Measurements from ENCODE around the gene DDX19B.
"Not testable (repeated sequence)": the region's sequence is repeated elsewhere in the genome, so short reads cannot be mapped to it uniquely, and the experiment has no call there.

Gene DDX19B

DNA sequence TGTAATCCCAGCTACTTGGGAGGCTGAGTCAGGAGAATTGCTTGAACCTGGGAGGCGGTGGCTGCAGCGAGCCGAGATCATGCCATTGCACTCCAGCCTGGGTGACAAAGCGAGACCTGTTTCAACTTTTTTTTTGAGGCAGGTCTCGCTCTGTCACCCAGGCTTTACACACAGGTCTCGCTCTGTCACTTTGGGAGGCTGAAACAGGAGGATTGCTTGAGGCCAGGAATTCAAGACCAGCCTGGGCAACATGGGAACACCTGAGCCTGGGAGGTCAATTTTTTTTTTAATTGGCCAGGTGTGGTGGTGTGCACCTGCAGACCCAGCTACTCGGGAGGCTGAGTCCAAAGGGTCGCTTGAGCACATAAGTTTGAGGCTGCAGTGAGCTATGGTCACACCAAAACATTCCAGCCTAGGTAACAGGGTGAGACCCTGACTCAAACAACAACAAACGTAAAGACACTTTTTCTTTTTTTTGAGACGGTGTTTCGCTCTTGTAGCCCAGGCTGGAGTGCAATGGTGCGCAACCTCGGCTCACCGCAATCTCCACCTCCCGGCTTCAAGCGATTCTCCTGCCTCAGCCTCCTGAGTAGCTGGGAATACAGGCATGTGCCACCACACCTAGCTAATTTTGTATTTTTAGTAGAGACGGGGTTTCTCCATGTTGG lies 11.5 kb upstream of the DDX19B start:
- DNase-seq (ENCODE audit: low read depth): not testable (repeated sequence)

DNA sequence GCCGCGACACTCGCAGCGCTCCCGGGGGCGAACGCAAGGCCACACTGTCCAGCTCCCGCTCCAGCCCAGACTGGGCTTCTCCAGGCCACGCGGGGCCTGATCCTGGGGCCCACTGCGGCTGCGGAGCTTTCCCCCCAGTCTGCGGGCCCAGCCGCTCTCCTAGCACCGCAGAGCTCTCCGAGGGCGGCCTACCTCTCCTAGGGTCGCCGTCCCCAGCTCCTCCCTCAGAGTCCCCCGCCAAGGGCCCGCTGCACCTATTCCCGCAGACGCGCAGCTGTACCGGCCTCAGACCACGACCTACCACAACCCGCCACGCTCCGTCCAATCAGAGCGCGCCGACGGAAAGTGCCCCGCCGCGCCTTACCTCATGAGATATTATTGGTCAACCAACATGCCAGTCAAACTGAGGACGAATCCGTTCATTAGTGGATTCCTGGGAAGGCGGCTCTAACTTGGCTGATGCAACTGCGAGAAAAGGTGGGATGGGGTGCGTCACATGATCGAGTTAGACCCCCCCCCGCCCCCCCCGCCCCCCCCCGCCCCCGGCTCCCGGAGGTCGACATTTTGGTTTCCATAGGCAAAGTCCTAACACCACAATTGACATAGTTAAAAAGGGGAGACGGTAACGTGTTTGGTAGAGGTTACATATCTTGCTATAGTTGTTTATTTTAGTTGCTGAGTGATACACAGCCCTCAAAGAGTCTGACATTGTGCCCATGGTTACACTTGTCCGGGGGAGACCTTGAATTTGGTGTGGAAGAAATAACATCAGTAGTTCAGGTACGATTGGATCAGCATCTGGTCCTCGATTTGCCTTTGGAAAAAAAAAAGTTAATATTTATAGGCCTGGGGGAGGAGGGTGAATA lies 9.5 kb upstream of the DDX19B start, which contains the start of gene AARS1:
TSS of gene AARS1 (minus strand) at position 278 of the 866 bp plus-strand sequence. CDS start 6,743 bp downstream, outside the sequence.
- peak; percentile 99 for DNase-seq (ENCODE audit: low read depth)

DNA sequence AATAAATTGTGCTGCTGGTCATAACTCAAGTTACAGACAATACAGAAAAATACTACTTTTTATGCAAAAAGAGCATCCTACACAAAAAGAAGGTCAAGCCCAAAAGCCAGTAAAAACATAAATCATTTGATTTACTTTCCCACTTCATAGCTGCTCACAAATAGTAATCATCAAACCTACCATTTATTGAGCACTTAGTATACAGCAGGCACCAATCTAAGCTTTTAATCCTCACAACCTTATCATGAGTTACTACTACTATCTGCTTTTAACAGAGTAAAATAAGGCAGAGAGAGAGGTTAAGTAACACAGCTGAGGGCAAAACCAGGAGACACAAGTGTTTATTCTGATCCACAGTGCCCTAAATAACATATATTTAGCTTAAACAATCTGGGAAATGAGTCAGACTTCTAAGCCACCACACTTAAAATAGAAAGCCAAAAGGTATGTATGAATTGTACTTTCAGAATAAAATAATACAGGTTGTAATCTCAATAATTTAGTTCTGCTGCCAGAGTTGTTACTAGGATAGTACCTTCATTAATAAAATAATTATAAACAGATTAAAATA lies 8.0 kb upstream of the DDX19B start:
- no peak for DNase-seq (ENCODE audit: low read depth)

DNA sequence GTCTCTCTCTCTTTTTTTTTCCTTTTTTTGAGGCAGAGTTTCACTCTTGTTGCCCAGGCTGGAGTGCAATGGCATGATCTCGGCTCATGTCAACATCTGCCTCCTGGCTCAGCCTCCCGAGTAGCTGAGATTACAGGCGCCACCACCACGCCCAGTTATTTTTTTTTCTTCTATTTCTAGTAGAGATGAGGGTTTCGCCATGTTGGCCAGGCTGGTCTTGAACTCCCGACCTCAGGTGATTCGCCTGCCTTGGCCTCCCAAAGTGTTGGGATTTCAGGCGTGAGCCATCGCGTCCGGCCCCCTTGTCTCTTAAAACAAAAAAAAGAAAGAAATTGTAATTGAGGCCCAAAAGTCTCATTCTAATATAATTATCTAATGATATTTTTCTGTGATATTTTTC lies 6.8 kb upstream of the DDX19B start:
- not testable (repeated sequence) for DNase-seq (ENCODE audit: low read depth)

DNA sequence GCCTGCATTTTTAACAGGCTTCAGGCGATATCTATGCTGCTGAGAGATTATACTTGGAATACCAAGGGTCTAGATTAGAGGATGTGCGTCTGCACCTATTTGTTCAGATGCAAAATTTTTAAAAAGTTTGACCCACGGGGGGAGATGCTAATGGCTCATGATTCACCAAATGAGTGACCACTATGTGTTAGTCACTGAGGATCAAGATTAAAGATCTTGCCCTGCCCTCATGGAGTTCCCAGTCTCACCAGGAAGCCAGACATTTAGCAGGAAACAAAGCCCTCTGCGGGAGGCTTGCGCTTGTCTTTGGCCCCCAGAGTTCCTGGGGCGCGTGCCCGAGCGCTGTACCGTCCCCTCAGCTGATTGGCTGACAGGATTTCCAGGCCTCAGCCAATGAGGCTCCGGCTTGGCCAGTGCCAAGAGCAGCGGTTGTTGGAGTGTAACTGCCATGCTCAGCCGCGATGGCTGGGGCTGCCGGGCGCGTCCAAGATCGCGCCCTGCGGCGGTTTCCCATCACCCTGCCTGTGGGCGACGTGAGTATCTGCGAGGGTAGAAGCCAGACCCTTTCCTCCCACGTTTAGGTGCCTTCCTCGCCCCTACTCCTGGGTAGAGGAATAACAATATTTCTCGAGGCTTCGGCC lies 4.5 kb upstream of the DDX19B start:
- no peak for DNase-seq (ENCODE audit: low read depth)

DNA sequence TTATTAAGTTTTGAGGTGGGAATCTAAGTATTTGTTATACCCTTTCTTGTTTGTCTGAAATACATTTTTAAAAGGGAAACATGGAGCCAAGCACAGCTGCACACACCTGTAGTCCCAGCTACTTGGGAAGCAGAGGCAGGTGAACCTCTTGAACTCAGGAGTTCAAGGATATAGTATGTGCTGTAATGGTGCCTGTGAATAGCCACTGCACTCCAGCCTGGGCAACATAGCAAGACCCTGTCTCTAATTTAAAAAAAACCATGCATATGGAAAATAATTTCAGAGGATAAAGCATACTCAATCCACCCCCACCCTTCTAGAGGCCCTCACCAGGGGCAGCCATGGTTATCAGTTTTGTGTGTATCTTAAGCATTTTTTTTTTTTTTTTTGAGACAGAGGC lies 3.4 kb upstream of the DDX19B start:
- DNase-seq (ENCODE audit: low read depth): no peak

DNA sequence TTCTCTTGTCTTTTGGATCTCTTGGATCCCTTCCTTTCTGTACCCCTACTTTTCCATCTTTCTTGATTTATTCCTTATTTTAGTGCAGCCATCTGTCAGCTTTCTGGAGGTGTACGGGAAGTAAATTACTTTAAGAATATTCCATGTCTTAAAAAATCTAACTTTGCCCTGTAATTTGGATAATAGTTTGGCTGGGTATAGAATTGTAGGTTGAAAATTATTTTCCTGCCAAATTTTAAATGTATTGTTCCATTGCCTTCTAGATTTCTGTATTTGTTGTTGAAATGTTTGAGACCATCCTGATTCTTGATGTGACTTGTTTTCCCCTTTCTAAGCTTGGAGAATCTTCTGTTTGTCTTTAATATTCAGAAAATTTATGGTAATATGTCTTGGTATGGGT lies 2.1 kb downstream of the DDX19B start:
- DNase-seq (ENCODE audit: low read depth): no peak

DNA sequence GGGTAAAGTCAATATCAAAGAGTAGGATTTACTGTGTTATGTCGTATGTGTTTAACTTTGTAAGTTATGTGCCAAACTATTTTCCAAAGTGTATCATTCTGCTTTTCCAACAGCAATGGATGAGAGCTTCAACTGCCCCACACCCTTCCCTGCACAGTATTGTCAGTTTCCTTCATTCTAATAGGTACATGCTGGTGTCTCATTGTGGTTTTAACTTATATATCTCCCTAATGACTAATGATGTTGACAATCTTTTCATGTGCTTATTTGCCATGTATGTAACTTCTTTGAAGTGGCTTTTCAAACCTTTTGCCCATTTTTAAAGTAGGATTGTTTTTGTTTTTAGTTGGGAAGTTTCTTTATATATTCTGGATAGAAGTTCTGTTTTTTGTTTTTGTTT lies 3.8 kb downstream of the DDX19B start:
- DNase-seq (ENCODE audit: low read depth): no peak

DNA sequence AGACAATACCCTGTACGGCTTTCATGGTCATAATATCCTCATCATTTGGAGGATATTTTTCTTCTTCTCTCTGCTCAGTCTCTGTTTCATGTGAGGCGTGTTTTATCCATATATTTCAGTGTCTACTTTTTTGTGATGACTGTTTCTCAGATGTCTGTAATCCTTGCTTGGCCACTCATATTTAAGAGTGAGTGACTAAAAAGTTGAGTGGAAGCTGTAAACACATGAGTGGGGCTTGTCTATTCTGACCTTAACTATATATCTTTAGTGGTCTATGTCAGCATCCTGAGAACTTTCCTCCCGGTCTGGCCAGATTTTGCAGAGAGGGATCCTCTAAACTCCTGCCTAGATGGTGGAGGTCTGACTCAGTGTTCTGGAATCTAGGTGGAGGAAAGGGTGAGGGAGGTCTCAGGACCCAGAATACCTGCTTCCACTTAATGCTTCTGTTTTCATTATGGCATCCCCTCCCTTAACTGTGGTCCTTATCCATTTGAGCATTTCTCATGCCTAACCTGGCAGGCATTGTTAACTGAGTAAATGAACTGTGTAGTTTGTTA lies 6.0 kb downstream of the DDX19B start:
- DNase-seq (ENCODE audit: low read depth): no peak

DNA sequence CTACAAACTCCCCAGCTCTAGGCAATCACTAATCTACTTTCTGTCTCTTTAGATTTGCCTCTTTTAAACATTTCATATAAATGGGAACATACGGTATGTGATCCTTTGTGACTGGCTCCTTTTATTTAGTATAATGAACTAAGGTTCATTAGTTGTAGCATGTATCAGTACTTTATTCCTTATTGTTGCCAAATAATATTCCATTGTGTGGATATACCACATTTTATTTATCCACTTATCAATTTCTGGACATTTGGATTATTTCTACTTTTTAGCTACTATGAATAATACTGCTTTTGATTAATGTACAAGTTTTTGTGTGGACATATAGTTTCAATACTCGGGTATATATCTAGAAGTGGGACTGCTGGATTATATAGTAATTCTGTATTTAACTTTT lies 7.9 kb downstream of the DDX19B start:
- DNase-seq (ENCODE audit: low read depth): no peak

DNA sequence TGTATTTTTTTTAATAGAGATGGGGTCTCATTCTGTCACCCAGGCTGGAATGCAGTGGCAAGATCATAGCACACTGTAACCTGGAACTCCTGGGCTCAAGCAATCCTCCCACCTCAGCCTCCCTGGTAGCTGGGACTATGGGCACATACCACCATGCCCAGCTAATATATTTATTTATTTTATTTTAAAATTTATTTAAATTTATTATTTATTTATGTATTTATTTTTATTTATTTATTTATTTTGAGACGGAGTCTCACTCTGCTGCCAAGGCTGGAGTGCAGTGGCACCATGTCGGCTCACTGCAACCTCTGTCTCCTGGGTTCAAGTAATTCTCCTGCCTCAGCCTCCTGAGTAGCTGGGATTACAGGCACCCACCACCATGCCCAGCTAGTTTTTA lies 8.7 kb downstream of the DDX19B start:
- not testable (repeated sequence) for DNase-seq (ENCODE audit: low read depth)

DNA sequence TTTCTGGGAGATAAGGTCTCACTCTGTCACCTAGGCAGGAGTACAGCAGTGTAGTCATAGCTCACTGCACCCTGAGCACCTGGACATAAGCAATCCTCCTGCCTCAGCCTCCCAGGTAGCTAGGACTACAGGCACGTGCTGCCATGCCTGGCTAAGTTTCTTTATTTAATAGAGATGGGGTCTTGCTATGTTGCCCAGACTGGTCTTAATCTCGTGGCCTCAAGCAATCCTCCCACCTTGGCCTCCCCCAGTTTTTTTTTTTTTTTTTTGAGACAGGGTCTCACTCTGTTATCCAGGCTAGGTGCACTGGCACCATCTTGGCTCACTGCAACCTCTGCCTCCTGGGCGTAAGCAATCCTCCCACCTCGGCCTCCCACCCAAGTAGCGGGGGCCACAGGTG lies 21.1 kb downstream of the DDX19B start:
- no peak for DNase-seq (ENCODE audit: low read depth)

DNA sequence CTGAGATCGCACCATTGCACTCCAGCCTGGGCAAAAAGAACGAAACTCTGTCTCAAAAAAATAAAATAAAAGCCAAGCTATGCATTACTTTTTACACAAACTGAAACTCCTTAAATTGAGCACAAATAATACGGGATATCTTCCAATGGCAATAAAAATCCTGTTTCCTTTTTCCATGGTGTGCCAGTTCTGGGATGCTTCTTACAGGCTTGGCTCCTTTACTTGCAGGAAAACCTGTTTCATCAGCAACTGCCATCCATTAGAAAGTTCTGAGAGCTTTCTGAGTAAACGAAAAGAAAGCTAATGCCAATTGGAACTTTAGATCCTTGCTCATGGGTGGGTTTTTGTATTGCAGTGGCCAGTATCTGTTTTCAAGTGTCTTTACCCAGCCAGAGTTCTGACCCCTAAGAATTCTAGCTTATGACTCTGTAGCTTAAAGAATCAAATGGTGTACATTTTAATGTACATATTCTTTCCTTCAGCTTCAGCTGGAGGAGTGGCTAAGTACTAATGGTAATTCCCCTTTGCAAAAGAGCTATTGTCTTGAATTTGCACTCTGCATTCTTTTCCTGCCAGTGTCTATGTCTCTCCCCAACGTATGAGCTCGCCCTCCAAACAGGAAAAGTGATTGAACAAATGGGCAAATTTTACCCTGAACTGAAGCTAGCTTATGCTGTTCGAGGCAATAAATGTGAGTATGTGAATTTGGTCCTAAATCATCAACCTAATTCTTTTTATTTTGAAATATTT lies 26.2 kb downstream of the DDX19B start:
- no peak for DNase-seq (ENCODE audit: low read depth)

DNA sequence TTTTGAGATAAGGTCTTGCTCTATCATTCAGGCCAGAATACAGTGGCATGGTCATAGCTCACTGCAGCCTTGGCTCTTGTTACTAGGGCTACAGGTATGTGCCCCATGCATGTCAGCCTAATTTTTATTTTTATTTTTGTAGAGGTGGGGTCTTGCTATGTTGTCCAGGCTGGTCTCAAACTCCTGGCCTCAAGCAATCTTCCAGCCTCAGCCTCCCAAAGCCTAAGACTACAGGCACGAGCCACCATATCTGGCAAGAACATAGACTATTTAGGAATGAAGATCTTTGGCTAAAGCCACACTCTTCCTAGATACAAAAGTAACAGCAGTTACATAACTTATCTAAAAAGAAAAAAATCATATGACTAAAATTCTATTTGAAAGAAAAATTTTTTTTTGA lies 32.1 kb downstream of the DDX19B start:
- no peak for DNase-seq (ENCODE audit: low read depth)

DNA sequence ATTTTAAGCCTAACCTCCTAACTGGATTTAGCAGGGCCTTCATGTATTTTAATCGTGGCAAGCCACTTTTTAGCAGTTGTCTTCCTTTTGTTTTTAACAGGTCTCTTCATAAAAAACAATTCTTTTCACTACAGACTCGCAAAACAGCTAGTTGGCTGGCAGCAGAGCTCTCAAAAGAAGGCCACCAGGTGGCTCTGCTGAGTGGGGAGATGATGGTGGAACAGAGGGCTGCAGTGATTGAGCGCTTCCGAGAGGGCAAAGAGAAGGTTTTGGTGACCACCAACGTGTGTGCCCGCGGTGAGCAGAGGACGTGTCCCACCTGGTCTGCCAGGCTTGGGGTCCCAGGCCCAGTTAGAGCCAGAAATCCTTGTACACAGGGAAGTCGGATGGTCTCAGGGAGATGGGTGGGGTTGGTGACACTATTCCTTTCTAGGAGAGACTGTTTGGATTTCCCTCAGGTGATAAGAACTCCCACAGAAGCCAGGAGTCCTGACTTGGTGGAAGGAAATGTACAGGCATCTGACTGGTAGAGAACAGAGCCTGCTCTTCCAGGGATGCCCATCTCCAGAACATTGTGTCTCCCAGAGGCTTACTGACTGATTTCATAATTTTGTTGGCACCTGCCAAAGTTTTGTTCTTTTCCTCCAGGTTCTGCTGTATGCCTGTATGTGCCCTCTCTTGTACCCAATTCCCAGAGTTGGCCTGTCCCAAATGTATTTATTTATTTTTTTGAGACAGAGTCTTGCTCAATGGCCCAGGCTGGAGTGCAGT lies 32.8 kb downstream of the DDX19B start:
- no peak for DNase-seq (ENCODE audit: low read depth)

DNA sequence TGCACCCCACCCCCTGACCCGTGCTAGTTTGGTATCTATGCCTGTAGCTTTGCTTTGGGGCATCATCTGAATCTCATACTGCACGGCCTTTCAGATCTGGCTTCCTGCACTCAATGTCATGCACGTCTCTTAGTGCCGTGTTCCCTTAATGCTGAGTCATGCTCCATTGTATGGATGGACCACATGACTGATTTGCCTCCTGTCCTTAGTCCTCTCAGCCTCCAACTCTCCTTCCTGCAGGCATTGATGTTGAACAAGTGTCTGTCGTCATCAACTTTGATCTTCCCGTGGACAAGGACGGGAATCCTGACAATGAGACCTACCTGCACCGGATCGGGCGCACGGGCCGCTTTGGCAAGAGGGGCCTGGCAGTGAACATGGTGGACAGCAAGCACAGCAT lies 33.7 kb downstream of the DDX19B start:
- DNase-seq (ENCODE audit: low read depth): not testable (repeated sequence)

DNA sequence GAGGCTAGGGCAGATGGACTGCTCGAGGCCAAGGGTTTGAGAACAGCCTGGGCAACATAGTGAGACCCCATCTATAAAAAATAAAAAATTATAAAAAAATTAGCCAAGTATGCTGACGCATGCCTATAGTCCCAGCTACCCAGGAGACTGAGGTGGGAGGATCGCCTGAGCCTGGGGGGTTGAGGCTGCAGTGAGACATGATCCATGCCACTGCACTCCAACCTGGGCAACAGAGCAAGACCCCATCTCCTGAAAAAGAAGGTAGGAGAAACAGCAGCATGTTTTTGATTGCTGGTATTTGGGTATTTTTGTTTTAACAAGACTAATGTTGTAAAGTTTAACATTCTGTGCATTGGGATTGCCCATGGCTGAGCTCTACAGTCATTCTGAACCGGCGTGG lies 38.8 kb downstream of the DDX19B start:
- no peak for DNase-seq (ENCODE audit: low read depth)

DNA sequence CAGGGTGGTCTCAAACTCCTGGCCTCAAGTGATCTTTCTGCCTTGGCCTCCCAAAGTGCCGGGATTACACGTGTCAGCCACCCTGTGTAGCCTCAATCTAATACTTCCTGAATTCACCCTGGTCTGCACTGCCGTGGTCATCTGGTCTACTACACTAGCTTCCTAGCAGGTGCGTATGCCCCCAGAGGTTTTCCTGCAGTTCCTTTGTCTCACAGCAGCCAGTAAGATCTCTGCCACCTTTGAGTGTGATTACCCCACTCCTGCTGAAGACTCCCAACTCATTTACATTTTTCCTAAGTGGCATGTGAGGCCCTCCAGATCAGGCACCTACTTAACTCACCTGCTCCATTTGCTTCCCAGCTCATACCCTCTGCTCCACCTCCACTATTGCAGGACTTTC lies 42.6 kb downstream of the DDX19B start:
- no peak for DNase-seq (ENCODE audit: low read depth)

DNA sequence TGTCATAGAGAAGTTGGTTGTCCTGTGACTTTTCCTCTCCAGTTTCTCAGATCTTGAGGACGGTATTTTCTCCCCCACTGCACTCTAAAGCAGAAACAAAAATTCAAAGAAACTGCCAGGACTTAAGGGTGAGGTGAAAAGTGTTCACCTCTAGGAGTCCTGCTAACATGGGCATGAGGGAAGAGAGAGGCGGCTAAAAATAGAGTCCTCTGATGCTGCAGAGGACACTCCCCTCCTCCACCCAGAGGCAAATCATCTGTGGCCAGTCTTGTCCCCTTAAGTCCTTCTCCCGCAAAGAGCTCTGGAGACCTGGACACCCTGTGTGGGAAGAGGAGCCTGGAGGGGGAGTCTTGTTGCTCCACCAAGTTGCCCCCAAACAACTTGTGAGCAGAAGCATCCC lies 43.0 kb downstream of the DDX19B start:
- no peak for DNase-seq (ENCODE audit: low read depth)

DNA sequence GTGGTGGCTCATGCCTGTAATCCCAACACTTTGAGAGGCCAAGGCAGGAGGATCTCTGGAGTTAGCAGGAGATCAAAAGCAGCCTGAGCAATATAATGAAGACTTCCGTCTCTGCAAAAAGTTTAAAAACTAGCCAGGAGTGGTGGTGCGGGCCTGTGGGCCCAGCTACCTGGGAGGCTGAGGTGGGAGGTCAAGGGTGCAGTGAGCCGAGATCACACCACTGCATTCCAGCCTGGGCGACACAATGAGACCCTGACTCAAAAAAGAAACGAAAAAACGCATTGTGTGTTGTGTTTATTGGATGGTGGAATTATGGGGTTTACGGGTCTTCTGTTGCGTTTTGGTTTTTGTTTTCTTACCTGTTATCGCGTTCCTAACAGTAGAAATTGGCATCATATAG lies 46.9 kb downstream of the DDX19B start:
- DNase-seq (ENCODE audit: low read depth): no peak

DNA sequence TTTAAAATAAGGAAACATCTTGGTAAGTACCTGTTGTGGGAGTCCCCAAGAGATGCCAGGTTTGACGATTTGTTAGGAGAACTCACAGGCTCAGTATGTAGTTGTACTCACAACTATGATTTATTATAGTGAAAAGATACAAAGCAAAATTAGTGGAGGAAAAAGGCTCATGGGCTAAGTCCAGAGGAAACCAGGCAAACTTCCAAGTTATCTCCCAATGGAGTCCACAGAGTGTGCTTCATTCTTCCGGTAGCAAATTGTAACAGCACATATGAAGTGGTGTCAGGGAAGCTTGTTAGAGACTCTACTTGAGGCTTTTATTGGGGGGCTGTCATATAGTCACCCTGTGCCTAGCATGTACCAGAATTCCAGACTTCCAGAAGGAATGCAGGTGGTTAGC lies 50.0 kb downstream of the DDX19B start:
- DNase-seq (ENCODE audit: low read depth): no peak

All from GM04503 (cell line).